SK-N-SH (cell line): ENCODE data around the gene OR1Q1. TPM values are rescaled to one million over a fixed set of nuclear protein-coding genes. Genes with fewer than 3 reads are reported as not detected.

Experiments used
- CTCF ChIA-PET: fragments of 300-600, 350-600 bp; formaldehyde crosslinking; extraction: SDS; loops from one replicate; lab custom pipeline; 2021; lab: Yijun Ruan, JAX
- POLR2A ChIA-PET: fragments of 350-600 bp; sonication (Branson Sonifier 250); formaldehyde crosslinking; extraction: SDS; loops from one replicate; lab custom pipeline; 2020; ENCODE audit warnings: antibody characterized with exemption, inconsistent platforms; lab: Yijun Ruan, JAX
- DNase-seq: peaks from one replicate; pipeline ENCODE4 v3.0.0; 2012
- H2AFZ ChIP-seq: fragments of 200-600 bp; sonication (generic); 2 replicates; pipeline ENCODE4 v1.8.1; 2016; ENCODE audit warnings: antibody characterized with exemption, mild to moderate bottlenecking, low read depth
- H3F3A ChIP-seq: fragments of 200-600 bp; sonication (generic); replicated peaks from 2 replicates; pipeline ENCODE3; 2016; ENCODE audit warnings: antibody characterized with exemption, mild to moderate bottlenecking; ENCODE audit not compliant: insufficient read depth
- H3K27ac ChIP-seq, 2 experiments: fragments of 200-500 bp in 1 of 2; fragments of 200-600 bp in 1 of 2; sonication (Bioruptor generic) in 1 of 2; sonication (generic), shearing (Covaris generic) in 1 of 2; 2 replicates each; pipeline versions ENCODE4 v1.5.1 to v1.6.1; 2014 to 2016; ENCODE audit warnings: low read depth in 2 of 2, inconsistent platforms in 1 of 2, low read length in 1 of 2, mild to moderate bottlenecking in 1 of 2, mixed read lengths in 1 of 2
- H3K27me3 ChIP-seq: fragments of 200-600 bp; sonication (generic), shearing (Covaris generic); 2 replicates; pipeline ENCODE4 v1.6.1; 2016; ENCODE audit warnings: mixed run types; ENCODE audit not compliant: insufficient read depth
- H3K36me3 ChIP-seq, 2 experiments: fragments of 200-500 bp in 1 of 2; fragments of 200-600 bp in 1 of 2; sonication (Bioruptor generic) in 1 of 2; sonication (generic) in 1 of 2; replicated peaks in 1 of 2; 2 replicates each; pipeline versions ENCODE3 to v1.5.1; 2014 to 2016; ENCODE audit warnings: low read length in 1 of 2, mild to moderate bottlenecking in 1 of 2; ENCODE audit not compliant: insufficient read depth in 2 of 2, control insufficient read depth in 1 of 2
- H3K4me1 ChIP-seq, 2 experiments: fragments of 200-500 bp in 1 of 2; fragments of 200-600 bp in 1 of 2; sonication (Bioruptor generic) in 1 of 2; sonication (generic), shearing (Covaris generic) in 1 of 2; 2 replicates each; pipeline versions ENCODE4 v1.5.1 to v1.6.1; 2014 to 2016; ENCODE audit warnings: low read depth in 1 of 2, low read length in 1 of 2, mixed run types in 1 of 2; ENCODE audit not compliant: insufficient read depth in 2 of 2, control insufficient read depth in 1 of 2
- H3K4me2 ChIP-seq: fragments of 200-600 bp; sonication (generic), shearing (Covaris generic); 2 replicates; pipeline ENCODE4 v1.6.1; 2017; ENCODE audit warnings: mixed run types
- H3K4me3 ChIP-seq, 2 experiments: fragments of 200-500 bp in 1 of 2; fragments of 200-600 bp in 1 of 2; sonication (Bioruptor generic) in 1 of 2; sonication (generic), shearing (Covaris generic) in 1 of 2; 2 replicates each; pipeline versions ENCODE4 v1.5.1 to v1.8.1; 2014 to 2016; ENCODE audit warnings: low read depth in 2 of 2, inconsistent platforms in 1 of 2, low read length in 1 of 2, mild to moderate bottlenecking in 1 of 2, mixed read lengths in 1 of 2, moderate library complexity in 1 of 2
- H3K79me2 ChIP-seq: fragments of 200-600 bp; sonication (generic); 2 replicates; pipeline ENCODE4 v1.8.1; 2017; ENCODE audit warnings: mild to moderate bottlenecking; ENCODE audit not compliant: insufficient read depth
- H3K9ac ChIP-seq: fragments of 200-600 bp; sonication (generic); 2 replicates; pipeline ENCODE4 v1.6.1; 2017; ENCODE audit warnings: mixed run types
- H3K9me2 ChIP-seq: fragments of 200-600 bp; sonication (generic); 2 replicates; pipeline ENCODE4 v1.6.1; 2017; ENCODE audit warnings: mixed run types
- H3K9me3 ChIP-seq: fragments of 200-600 bp; sonication (generic); 2 replicates; pipeline ENCODE4 v1.6.1; 2017; ENCODE audit warnings: mixed run types, mild to moderate bottlenecking, moderate library complexity
- H4K20me1 ChIP-seq: fragments of 200-600 bp; sonication (generic); 2 replicates; pipeline ENCODE4 v1.6.1; 2017; ENCODE audit warnings: mild to moderate bottlenecking, mixed run types; ENCODE audit not compliant: insufficient read depth
- CHD2 ChIP-seq: fragments of 150-350 bp; IDR thresholded peaks from 2 replicates; pipeline ENCODE4 v1.6.1; 2018; ENCODE audit warnings: low read length; ENCODE audit not compliant: partially characterized antibody
- ELF1 ChIP-seq: IDR thresholded peaks from 2 replicates; pipeline ENCODE4 v1.4.0; 2012
- FOXM1 ChIP-seq: IDR thresholded peaks from 2 replicates; pipeline ENCODE4 v1.4.0; 2012; ENCODE audit warnings: low read depth, mild to moderate bottlenecking
- MXI1 ChIP-seq: IDR thresholded peaks from 2 replicates; pipeline ENCODE4 v1.6.1; 2012; ENCODE audit warnings: mild to moderate bottlenecking, low read depth, low read length, improper control_type of control experiment
- NRF1 ChIP-seq: IDR thresholded peaks from 2 replicates; pipeline ENCODE4 v1.6.1; 2012; ENCODE audit warnings: low read depth, mild to moderate bottlenecking, low read length
- POLR2AphosphoS5 ChIP-seq: IDR thresholded peaks from 2 replicates; pipeline ENCODE4 v1.6.1; 2012; ENCODE audit warnings: low read depth, low read length
- RAD21 ChIP-seq: IDR thresholded peaks from 2 replicates; pipeline ENCODE4 v1.6.1; 2012; ENCODE audit warnings: mild to moderate bottlenecking, low read length
- RCOR1 ChIP-seq: fragments of 150-350 bp; IDR thresholded peaks from 2 replicates; pipeline ENCODE4 v1.6.1; 2017; ENCODE audit warnings: antibody characterized with exemption, low read length
- RXRA ChIP-seq: IDR thresholded peaks from 2 replicates; pipeline ENCODE4 v1.4.0; 2012; ENCODE audit warnings: low read depth, mild to moderate bottlenecking, borderline replicate concordance
- WGBS: methylation state at CpG from one replicate; pipeline ENCODE4 v1.1.6; 2017; ENCODE audit warnings: low lambda C conversion rate; 5-methylcytosine and 5-hydroxymethylcytosine counted together
- polyA plus RNA-seq, 3 experiments: library from polyadenylated mRNA; depleted of rRNA; stranded (reverse); fragments of >200 nt; gene quantifications; 2 replicates each; pipeline ENCODE4 v1.2.3, GENCODE V29; 2012
- TF ChIP-seq, protein P1 (sequence below): IDR thresholded peaks from 2 replicates; pipeline ENCODE4 v1.4.0; 2012; ENCODE audit warnings: low read depth
- TF ChIP-seq, protein P2 (sequence below): fragments of 150-350 bp; IDR thresholded peaks from 2 replicates; pipeline ENCODE4 v1.6.1; 2017; ENCODE audit warnings: antibody characterized with exemption, low read length, low read depth, borderline replicate concordance
- TF ChIP-seq, protein P3 (sequence below): IDR thresholded peaks from 2 replicates; pipeline ENCODE4 v1.6.1; 2012; ENCODE audit warnings: mild to moderate bottlenecking, low read depth, low read length, moderate library complexity
- TF ChIP-seq, protein P4 (sequence below): fragments of 200-600 bp; sonication (generic); IDR thresholded peaks from 2 replicates; pipeline ENCODE4 v1.6.1; 2017; ENCODE audit warnings: antibody characterized with exemption, mild to moderate bottlenecking, moderate library complexity
- TF ChIP-seq, protein P5 (sequence below): IDR thresholded peaks from 2 replicates; pipeline ENCODE4; 2012

OR1Q1 gene
- polyA plus RNA-seq, 1 of the 3 experiments (the other 2 are of a cell fraction) = 0.10 TPM

DNA sequence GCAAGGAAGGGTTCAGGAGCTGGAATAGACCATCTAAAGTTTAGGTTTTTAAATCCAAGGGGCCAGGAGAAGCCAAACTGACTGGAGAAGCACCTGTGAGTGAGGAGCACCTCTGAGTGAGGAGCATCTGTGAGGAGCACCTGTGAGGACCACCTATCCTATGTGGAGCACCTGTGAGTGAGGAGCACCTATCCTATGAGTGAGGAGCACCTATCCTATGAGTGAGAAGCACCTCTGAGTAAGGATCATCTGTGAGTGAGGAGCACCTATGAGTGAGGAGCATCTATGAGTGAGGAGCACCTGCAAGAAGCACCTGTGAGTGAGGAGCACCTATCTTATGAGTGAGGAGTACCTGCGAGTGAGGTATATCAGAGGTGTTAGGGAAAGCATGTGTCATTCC is 8.0 kb upstream of the OR1Q1 start:
- Histone ChIP-seq H3K27ac (no peak overlapping the region), H4K20me1 (no peaks in the 10 kb centered on the region), H3K36me3 (no peaks in the 10 kb centered on the region), H3K27me3 (no peaks in the 10 kb centered on the region; the same call in 1 of the 2 replicates), H3K79me2 (no peaks in the 10 kb centered on the region), H3K4me2 (no peak overlapping the region), H3K9ac (no peak overlapping the region), H3K4me3 (no peak overlapping the region), H3K4me1 (no peaks in the 10 kb centered on the region), H3K9me2 (no peaks in the 10 kb centered on the region)
- POLR2A ChIA-PET = no interaction called here
- TF ChIP-seq CHD2 = no peak
- TF ChIP-seq, protein P1, sequence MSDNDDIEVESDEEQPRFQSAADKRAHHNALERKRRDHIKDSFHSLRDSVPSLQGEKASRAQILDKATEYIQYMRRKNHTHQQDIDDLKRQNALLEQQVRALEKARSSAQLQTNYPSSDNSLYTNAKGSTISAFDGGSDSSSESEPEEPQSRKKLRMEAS = no peak
- TF ChIP-seq ELF1 = no peak
- no peak for TF ChIP-seq MXI1
- TF ChIP-seq, protein P2, sequence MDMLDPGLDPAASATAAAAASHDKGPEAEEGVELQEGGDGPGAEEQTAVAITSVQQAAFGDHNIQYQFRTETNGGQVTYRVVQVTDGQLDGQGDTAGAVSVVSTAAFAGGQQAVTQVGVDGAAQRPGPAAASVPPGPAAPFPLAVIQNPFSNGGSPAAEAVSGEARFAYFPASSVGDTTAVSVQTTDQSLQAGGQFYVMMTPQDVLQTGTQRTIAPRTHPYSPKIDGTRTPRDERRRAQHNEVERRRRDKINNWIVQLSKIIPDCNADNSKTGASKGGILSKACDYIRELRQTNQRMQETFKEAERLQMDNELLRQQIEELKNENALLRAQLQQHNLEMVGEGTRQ = no peak
- no peak for TF ChIP-seq RAD21
- TF ChIP-seq POLR2AphosphoS5 = no peak
- TF ChIP-seq, protein P3, sequence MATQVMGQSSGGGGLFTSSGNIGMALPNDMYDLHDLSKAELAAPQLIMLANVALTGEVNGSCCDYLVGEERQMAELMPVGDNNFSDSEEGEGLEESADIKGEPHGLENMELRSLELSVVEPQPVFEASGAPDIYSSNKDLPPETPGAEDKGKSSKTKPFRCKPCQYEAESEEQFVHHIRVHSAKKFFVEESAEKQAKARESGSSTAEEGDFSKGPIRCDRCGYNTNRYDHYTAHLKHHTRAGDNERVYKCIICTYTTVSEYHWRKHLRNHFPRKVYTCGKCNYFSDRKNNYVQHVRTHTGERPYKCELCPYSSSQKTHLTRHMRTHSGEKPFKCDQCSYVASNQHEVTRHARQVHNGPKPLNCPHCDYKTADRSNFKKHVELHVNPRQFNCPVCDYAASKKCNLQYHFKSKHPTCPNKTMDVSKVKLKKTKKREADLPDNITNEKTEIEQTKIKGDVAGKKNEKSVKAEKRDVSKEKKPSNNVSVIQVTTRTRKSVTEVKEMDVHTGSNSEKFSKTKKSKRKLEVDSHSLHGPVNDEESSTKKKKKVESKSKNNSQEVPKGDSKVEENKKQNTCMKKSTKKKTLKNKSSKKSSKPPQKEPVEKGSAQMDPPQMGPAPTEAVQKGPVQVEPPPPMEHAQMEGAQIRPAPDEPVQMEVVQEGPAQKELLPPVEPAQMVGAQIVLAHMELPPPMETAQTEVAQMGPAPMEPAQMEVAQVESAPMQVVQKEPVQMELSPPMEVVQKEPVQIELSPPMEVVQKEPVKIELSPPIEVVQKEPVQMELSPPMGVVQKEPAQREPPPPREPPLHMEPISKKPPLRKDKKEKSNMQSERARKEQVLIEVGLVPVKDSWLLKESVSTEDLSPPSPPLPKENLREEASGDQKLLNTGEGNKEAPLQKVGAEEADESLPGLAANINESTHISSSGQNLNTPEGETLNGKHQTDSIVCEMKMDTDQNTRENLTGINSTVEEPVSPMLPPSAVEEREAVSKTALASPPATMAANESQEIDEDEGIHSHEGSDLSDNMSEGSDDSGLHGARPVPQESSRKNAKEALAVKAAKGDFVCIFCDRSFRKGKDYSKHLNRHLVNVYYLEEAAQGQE = no peak
- TF ChIP-seq, protein P4, sequence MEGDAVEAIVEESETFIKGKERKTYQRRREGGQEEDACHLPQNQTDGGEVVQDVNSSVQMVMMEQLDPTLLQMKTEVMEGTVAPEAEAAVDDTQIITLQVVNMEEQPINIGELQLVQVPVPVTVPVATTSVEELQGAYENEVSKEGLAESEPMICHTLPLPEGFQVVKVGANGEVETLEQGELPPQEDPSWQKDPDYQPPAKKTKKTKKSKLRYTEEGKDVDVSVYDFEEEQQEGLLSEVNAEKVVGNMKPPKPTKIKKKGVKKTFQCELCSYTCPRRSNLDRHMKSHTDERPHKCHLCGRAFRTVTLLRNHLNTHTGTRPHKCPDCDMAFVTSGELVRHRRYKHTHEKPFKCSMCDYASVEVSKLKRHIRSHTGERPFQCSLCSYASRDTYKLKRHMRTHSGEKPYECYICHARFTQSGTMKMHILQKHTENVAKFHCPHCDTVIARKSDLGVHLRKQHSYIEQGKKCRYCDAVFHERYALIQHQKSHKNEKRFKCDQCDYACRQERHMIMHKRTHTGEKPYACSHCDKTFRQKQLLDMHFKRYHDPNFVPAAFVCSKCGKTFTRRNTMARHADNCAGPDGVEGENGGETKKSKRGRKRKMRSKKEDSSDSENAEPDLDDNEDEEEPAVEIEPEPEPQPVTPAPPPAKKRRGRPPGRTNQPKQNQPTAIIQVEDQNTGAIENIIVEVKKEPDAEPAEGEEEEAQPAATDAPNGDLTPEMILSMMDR = no peak
- TF ChIP-seq FOXM1 = no peak
- no peak for TF ChIP-seq NRF1
- no peak for TF ChIP-seq RXRA
- TF ChIP-seq, protein P5, sequence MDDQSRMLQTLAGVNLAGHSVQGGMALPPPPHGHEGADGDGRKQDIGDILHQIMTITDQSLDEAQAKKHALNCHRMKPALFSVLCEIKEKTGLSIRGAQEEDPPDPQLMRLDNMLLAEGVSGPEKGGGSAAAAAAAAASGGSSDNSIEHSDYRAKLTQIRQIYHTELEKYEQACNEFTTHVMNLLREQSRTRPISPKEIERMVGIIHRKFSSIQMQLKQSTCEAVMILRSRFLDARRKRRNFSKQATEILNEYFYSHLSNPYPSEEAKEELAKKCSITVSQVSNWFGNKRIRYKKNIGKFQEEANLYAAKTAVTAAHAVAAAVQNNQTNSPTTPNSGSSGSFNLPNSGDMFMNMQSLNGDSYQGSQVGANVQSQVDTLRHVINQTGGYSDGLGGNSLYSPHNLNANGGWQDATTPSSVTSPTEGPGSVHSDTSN = no peak
- TF ChIP-seq RCOR1 = no peak
- TF ChIP-seq, all 33 proteins: peak for 0
- CTCF ChIA-PET = no interaction called here
- Histone ChIP-seq H3F3A (no peaks in the 10 kb centered on the region), H2AFZ (no peak overlapping the region), H3K9me3 (no peaks in the 10 kb centered on the region)
- WGBS = 0% methylated on average over 1 of the region's 1 CpG
- DNase-seq = no peak
